ENCODE measurements around the gene CS.

Gene CS

GRCh38 chr12:56230432-56231183, 69.5 kb downstream of the CS start:
- TF ChIP-seq ZC3H10 (CRISPR knock-in tag; IDR thresholded peaks at IDR 0.05) (no peak), ZNF565 (CRISPR knock-in tag; conservative IDR thresholded peaks at IDR 0.05; ENCODE audit: low read depth) (no peak), ZFP30 (CRISPR knock-in tag; IDR thresholded peaks at IDR 0.05) (no peak), TCF4 (CRISPR knock-in tag; IDR thresholded peaks at IDR 0.05; ENCODE audit: borderline replicate concordance) (no peak)
- ATAC-seq = no peak

- ATAC-seq = no peak
- TF ChIP-seq TCF4 (CRISPR knock-in tag; IDR thresholded peaks at IDR 0.05; ENCODE audit: borderline replicate concordance) = no peak
- TF ChIP-seq ZNF565 (CRISPR knock-in tag; conservative IDR thresholded peaks at IDR 0.05; ENCODE audit: low read depth) = no peak
- TF ChIP-seq SNAI2 (CRISPR knock-in tag; IDR thresholded peaks at IDR 0.05) = no peak
- no peak for TF ChIP-seq ARNTL (CRISPR knock-in tag; IDR thresholded peaks at IDR 0.05; ENCODE audit: borderline replicate concordance, low read depth)
- no peak for TF ChIP-seq BACH2 (CRISPR knock-in tag; IDR thresholded peaks at IDR 0.05; ENCODE audit: borderline replicate concordance)
- TF ChIP-seq CSRNP3 (CRISPR knock-in tag; IDR thresholded peaks at IDR 0.05) = no peak
- TF ChIP-seq ISL1 (CRISPR knock-in tag; IDR thresholded peaks at IDR 0.05) = no peak
- TF ChIP-seq TOX (CRISPR knock-in tag; IDR thresholded peaks at IDR 0.05; ENCODE audit: borderline replicate concordance) = no peak
- TF ChIP-seq ZNF70 (CRISPR knock-in tag; IDR thresholded peaks at IDR 0.05) = no peak
- no peak for TF ChIP-seq TSHZ2 (CRISPR knock-in tag; IDR thresholded peaks at IDR 0.05)
- no peak for TF ChIP-seq OSR1 (CRISPR knock-in tag; IDR thresholded peaks at IDR 0.05)
These were observed 70.2 kb downstream of the CS start, which contains the start of gene SLC39A5 for GRCh38 chr12:56229916-56230431. Gene SLC39A5 (plus strand): TSS chr12:56230051. CDS start chr12:56231275, 1,224 bp downstream.

GRCh38 chr12:56229082-56229481, 71.0 kb downstream of the CS start:
- no peak for ATAC-seq
- TF ChIP-seq ZFP3 (CRISPR knock-in tag; IDR thresholded peaks at IDR 0.05) (no peak), ZNF565 (CRISPR knock-in tag; conservative IDR thresholded peaks at IDR 0.05; ENCODE audit: low read depth) (no peak), OSR1 (CRISPR knock-in tag; IDR thresholded peaks at IDR 0.05) (no peak), ESRRG (CRISPR knock-in tag; IDR thresholded peaks at IDR 0.05) (no peak), CSDC2 (CRISPR knock-in tag; IDR thresholded peaks at IDR 0.05) (no peak), ZNF70 (CRISPR knock-in tag; IDR thresholded peaks at IDR 0.05) (no peak)
- TF ChIP-seq, protein P1, sequence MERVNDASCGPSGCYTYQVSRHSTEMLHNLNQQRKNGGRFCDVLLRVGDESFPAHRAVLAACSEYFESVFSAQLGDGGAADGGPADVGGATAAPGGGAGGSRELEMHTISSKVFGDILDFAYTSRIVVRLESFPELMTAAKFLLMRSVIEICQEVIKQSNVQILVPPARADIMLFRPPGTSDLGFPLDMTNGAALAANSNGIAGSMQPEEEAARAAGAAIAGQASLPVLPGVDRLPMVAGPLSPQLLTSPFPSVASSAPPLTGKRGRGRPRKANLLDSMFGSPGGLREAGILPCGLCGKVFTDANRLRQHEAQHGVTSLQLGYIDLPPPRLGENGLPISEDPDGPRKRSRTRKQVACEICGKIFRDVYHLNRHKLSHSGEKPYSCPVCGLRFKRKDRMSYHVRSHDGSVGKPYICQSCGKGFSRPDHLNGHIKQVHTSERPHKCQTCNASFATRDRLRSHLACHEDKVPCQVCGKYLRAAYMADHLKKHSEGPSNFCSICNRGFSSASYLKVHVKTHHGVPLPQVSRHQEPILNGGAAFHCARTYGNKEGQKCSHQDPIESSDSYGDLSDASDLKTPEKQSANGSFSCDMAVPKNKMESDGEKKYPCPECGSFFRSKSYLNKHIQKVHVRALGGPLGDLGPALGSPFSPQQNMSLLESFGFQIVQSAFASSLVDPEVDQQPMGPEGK (CRISPR knock-in tag; IDR thresholded peaks at IDR 0.05; ENCODE audit: borderline replicate concordance) = no peak

- ATAC-seq = no peak
- no peak for TF ChIP-seq ZC3H10 (CRISPR knock-in tag; IDR thresholded peaks at IDR 0.05)
- no peak for TF ChIP-seq ISL1 (CRISPR knock-in tag; IDR thresholded peaks at IDR 0.05)
- no peak for TF ChIP-seq CSRNP3 (CRISPR knock-in tag; IDR thresholded peaks at IDR 0.05)
- TF ChIP-seq, protein P1 (CRISPR knock-in tag; IDR thresholded peaks at IDR 0.05; ENCODE audit: borderline replicate concordance) = no peak
- TF ChIP-seq ZNF565 (CRISPR knock-in tag; conservative IDR thresholded peaks at IDR 0.05; ENCODE audit: low read depth) = no peak
- TF ChIP-seq GLIS3 (CRISPR knock-in tag; IDR thresholded peaks at IDR 0.05) = no peak
- no peak for TF ChIP-seq ARNTL (CRISPR knock-in tag; IDR thresholded peaks at IDR 0.05; ENCODE audit: borderline replicate concordance, low read depth)
- TF ChIP-seq TCF4 (CRISPR knock-in tag; IDR thresholded peaks at IDR 0.05; ENCODE audit: borderline replicate concordance) = no peak
- no peak for TF ChIP-seq ZFP30 (CRISPR knock-in tag; IDR thresholded peaks at IDR 0.05)
- no peak for TF ChIP-seq CREB5 (CRISPR knock-in tag; IDR thresholded peaks at IDR 0.05; ENCODE audit: low read depth)
- TF ChIP-seq TSHZ2 (CRISPR knock-in tag; IDR thresholded peaks at IDR 0.05) = no peak
- TF ChIP-seq BACH2 (CRISPR knock-in tag; IDR thresholded peaks at IDR 0.05; ENCODE audit: borderline replicate concordance) = no peak
These were observed 75.2 kb downstream of the CS start for GRCh38 chr12:56224954-56225353.

All from SK-N-SH treated with all-trans-retinoic acid at 6 μM for 48 hours (cell line).